Muscle layer of duodenum (tissue), 2 donors: ENCODE data around the gene ZNRF1.
"Not testable (repeated sequence)": the region's sequence is repeated elsewhere in the genome, so short reads cannot be mapped to it uniquely, and the experiment has no call there.

ENCODE experiments used
- H3K27ac ChIP-seq: one replicate; pipeline ENCODE4 v1.7.0; 2013; ENCODE audit warnings: mild to moderate bottlenecking, low read length
- H3K27me3 ChIP-seq: one replicate; pipeline ENCODE4 v1.7.0; 2013; ENCODE audit warnings: low read depth, mild to moderate bottlenecking, control low read depth, low read length
- H3K36me3 ChIP-seq, 2 donors: one replicate each; pipeline ENCODE4 v1.7.0; 2013; ENCODE audit warnings: low read length in 2 of 2, control low read depth in 1 of 2, mild to moderate bottlenecking in 1 of 2; ENCODE audit not compliant: insufficient read depth in 2 of 2, control insufficient read depth in 1 of 2
- H3K4me1 ChIP-seq, 2 donors: one replicate each; pipeline ENCODE4 v1.7.0; 2013; ENCODE audit warnings: low read length in 2 of 2, mild to moderate bottlenecking in 2 of 2, control low read depth in 1 of 2, moderate library complexity in 1 of 2; ENCODE audit not compliant: insufficient read depth in 2 of 2, control insufficient read depth in 1 of 2
- H3K4me3 ChIP-seq, 2 donors: one replicate each; pipeline ENCODE4 v1.7.0; 2013; ENCODE audit warnings: low read length in 2 of 2, low read depth in 1 of 2, mild to moderate bottlenecking in 1 of 2
- H3K9me3 ChIP-seq, 2 donors: one replicate each; pipeline ENCODE4 v1.7.0; 2013; ENCODE audit warnings: low read length in 2 of 2, control low read depth in 1 of 2, mild to moderate bottlenecking in 1 of 2; ENCODE audit not compliant: control insufficient read depth in 1 of 2
- donor health status: healthy.

The ZNRF1 gene

DNA sequence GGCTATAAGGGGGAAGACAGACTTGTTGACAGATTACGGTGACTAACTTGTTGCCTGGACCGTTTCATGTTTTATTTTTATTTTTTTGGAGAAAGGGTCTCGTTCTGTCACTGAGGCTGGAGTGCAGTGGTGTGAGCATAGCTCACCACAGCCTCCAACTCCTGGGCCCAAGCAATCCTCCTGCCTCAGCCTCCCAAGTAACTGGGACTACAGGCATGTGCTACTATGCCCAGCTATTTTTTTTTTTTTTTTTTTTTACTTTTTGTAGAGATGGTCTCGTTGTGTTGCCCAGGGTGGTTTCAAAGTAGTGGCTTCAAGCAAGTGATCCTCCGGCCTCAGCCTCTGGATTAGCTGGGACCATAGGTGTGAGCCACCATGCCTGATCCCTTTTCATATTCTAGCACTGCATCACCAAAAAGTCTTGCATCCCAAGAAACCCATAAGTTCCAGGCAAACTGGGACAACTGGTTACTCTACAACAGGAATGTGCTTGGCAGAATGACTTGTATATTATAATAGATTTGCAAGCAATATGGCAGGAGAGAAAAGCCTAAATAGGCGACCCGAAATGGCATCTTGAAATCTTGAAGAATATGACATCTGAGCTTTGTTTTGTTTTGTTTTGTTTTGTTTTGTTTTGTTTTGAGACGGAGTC lies 11.7 kb upstream of the ZNRF1 start:
- no peaks in the 10 kb centered on the region for H3K36me3 ChIP-seq
- H3K27me3 ChIP-seq, result no peaks in the 10 kb centered on the region
- H3K27ac ChIP-seq, result no peak overlapping the region
- H3K4me3 ChIP-seq, result no peak overlapping the region
- no peaks in the 10 kb centered on the region for H3K9me3 ChIP-seq
- peaks cover 0 to 4% of the 10 kb centered on the region in 2 donors for H3K4me1 ChIP-seq

DNA sequence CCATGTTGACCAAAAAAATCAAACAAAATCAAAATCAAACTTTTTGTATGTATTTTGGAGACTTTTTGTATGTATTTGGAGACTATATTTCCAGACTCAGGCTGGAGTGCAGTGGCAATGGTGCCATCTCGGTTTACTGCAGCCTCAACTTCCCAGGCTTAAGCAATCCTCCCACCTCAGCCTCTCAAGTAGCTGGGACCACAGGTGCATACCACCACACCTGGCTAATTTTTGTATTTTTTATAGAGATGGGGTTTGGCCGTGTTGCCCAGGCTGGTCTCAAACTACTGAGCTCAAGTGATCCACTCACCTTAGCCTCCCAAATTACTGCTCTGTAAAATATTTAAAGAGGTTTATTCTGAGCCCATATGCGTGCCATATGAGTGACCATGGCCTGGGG lies 9.0 kb upstream of the ZNRF1 start:
- H3K9me3 ChIP-seq, H3K27ac ChIP-seq, H3K36me3 ChIP-seq, H3K4me3 ChIP-seq, H3K4me1 ChIP-seq, H3K27me3 ChIP-seq: not testable (repeated sequence)

DNA sequence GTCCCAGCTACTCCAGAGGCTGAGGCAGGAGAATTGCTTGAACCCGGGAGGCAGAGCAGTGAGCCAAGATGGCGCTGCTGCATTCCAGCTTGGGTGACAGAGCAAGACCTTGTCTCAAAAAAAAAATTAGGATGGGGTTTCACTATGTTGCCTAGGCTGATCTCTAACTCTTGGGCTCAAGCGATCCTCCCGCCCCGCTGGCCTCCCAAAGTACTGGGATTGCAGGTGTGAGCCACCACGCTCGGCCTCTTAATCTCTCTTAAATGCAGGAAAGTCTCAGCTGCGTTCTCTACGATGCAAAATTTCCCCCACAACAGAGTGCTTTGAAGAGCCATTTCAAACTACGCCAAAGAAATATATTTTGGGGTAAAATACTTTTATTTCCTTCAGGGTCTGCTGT lies 8.0 kb upstream of the ZNRF1 start:
- no peak overlapping the region for H3K27ac ChIP-seq

DNA sequence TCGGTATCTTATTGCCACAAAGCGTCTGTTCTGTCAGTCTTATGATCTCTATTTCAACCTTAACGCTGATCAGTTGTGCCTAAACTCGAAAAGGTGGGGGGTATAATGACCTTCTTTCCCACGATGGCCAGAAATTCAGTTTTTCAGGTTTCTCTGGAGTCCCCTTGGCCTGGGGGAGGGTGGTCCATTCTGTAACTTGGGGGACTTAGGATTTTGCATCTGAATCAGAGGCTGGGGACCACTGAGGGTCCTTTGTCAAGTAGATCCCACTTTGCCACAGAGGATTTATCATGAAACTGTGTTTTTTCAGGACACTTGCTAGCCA lies 7.6 kb upstream of the ZNRF1 start:
- Histone ChIP-seq H3K36me3 (no peaks in the 10 kb centered on the region), H3K4me3 (no peak overlapping the region), H3K27me3 (no peaks in the 10 kb centered on the region), H3K9me3 (no peaks in the 10 kb centered on the region), H3K27ac (no peak overlapping the region), H3K4me1 (peaks cover 0 to 6% of the 10 kb centered on the region in 2 donors)

More for the DNA sequence above, 8.0 kb upstream of the ZNRF1 start:
- Histone ChIP-seq H3K27me3 (no peaks in the 10 kb centered on the region), H3K36me3 (no peaks in the 10 kb centered on the region), H3K4me3 (no peak overlapping the region), H3K4me1 (peaks cover 0 to 6% of the 10 kb centered on the region in 2 donors), H3K9me3 (no peaks in the 10 kb centered on the region)

DNA sequence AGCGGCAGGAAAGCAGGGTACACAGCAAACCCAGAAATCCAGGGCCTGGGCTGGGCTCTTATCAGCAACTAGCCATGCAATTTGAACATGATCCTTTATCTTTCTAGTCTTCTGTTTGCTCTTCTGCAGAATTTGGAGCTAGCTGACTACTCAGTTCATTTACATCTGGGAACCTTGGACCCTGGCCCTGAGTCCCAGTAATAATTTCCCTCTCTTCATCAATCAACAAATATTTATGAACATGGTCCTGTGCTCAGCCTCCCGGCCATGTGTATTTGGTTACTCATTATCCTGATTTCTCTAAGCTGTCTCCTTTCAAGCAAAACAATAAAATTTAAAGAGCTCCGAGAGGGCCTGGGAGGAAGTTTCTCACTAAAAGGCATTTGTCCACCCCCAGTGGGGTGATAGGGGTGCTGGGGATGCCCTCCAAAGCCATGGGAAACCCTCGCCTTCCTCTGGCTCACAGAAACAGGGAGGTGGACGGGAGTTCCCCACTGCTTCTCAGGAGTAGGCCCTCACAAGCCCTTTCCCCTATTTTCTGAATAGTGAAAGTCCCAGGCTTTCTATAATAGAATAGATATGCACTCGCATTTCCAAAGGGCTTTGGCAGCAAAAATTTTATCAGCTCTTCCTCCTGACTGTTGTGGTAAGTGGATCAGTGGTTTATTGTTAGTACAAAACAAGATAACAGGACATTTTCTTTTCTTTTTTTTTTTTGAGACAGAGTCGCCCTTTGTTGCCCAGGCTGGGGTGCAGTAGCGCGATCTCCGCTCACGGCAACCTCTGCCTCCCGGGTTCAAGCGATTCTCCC lies 7.0 kb upstream of the ZNRF1 start:
- Histone ChIP-seq H3K27ac (peak overlapping the region; percentile 89), H3K27me3 (no peaks in the 10 kb centered on the region), H3K9me3 (no peaks in the 10 kb centered on the region), H3K4me1 (peaks cover 0 to 6% of the 10 kb centered on the region in 2 donors), H3K36me3 (no peaks in the 10 kb centered on the region), H3K4me3 (peak overlapping the region in 1 of 2 donors; percentile 8)

DNA sequence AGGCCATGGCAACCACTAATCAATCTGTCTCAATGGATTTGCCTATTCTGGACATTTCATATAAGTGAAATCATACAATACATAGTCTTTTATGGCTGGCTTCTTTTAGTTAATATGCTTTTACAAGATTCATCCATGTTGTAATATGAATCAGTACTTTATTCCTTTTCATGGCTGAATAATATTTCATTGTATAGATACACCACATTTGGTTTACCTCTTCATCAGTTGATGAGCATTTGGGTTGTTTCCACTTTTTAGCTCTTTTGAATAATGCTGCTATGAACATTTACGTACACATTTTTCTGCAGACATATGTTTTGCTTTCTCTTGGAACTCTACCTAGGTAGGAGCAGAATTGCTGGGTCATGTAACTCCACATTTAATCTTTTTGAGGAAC lies 2.8 kb upstream of the ZNRF1 start:
- Histone ChIP-seq H3K9me3 (no peaks in the 10 kb centered on the region), H3K4me1 (peaks cover 0 to 12% of the 10 kb centered on the region in 2 donors), H3K27me3 (no peaks in the 10 kb centered on the region), H3K4me3 (no peak overlapping the region), H3K27ac (no peak overlapping the region), H3K36me3 (no peaks in the 10 kb centered on the region)

DNA sequence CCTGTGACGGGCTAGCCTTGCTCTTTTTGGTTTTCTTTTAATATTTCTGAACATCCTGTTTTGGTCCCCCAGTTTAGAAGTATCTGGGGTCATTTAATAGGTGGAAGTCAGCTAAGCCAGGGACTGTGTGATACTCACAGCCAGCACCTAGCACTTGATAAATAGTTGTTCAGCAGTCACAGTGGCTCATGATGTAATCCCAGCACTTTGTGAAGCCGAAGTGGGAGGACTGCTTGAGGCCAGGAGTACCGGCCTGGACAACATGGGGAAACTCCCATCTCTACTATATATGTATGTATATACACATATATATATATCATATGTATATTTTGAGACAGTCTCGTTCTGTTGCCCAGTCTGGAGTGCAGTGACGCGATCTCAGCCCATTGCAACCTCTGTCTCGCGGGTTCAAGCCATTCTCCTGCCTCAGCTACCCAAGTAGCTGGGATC lies 1.8 kb upstream of the ZNRF1 start:
- Histone ChIP-seq H3K36me3 (no peaks in the 10 kb centered on the region), H3K27ac (no peak overlapping the region), H3K9me3 (no peaks in the 10 kb centered on the region), H3K4me3 (no peak overlapping the region), H3K27me3 (no peaks in the 10 kb centered on the region), H3K4me1 (peaks cover 0 to 16% of the 10 kb centered on the region in 2 donors)

DNA sequence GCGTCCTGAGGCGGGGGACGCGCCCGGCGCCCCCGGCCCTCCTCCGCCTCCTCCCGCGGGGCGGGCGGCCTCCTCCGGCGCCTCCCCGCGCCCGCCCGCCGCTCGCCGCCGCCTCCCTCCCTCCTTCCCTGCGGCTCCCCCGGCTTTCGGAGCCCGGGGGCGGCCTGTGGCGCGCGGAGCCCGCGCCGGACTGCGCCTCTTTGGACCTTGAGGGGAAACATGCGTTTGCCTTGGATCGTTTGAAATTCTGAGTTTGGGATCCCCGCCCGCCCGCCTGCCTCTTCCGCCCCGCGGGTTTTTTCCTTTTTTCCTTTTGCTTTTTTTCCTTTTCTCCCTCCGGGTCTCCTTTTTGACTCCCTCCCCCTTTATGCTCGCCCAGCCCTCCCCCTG lies 390 bp downstream of the ZNRF1 start:
- Histone ChIP-seq H3K27ac (no peak overlapping the region), H3K4me1 (peaks cover 0 to 16% of the 10 kb centered on the region in 2 donors), H3K27me3 (no peaks in the 10 kb centered on the region), H3K36me3 (no peaks in the 10 kb centered on the region), H3K4me3 (peak overlapping the region; percentile 78 to 91), H3K9me3 (no peaks in the 10 kb centered on the region)

DNA sequence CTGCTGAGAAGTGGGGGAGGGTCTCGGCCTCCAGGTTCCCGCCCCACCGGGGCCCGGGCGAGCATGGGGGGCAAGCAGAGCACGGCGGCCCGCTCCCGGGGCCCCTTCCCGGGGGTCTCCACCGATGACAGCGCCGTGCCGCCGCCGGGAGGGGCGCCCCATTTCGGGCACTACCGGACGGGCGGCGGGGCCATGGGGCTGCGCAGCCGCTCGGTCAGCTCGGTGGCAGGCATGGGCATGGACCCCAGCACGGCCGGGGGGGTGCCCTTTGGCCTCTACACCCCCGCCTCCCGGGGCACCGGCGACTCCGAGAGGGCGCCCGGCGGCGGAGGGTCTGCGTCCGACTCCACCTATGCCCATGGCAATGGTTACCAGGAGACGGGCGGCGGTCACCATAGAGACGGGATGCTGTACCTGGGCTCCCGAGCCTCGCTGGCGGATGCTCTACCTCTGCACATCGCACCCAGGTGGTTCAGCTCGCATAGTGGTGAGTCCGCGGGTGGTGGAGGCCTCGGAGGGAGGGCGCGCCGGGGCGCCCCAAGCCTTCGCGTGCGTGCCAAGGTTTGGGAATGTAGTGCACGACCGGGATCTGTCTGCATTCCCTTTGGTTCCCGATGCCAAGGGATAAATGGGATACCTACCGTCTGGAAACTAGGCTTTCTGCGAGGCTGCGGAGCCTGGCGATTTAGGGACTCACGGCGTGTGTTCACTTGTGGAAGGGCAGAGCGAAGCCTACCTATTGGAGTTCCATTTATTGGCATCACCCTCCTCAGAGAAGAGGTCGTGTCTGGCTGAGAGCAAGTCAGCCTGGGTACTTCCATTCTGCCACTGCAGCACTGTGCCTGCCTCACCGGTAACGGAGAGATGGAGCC lies 1.0 kb downstream of the ZNRF1 start:
- H3K4me1 ChIP-seq, result peaks cover 0 to 16% of the 10 kb centered on the region in 2 donors
- H3K27me3 ChIP-seq, result no peaks in the 10 kb centered on the region

DNA sequence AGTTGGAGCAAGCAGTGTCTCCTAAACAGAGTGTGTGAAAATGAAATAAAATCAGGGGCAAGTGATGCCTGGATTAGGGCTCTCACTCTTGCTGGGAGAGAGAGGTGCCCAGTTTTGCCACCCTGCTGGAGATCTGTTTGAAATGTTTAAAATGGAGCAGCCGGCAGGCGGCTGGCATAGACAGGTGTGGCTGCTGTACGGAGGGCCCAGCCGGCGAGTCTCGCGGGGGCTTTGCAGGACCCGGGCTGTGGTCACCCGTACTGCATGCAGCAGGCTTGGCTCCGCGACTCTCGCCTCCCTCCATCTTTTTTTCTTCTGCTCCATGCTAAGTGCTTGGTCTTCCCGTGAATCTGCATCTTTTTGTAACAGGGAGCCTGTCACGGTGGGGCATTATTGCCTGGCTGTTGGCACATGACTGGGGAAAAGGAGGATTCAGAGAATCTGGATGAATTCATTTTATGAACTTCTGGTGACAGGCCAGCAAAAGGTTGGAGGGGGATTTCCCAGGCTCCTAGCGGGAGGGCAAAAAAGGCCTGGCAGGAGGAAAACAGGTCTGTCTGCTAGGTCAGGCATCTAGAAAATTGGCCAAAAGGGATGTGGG lies 1.8 kb downstream of the ZNRF1 start:
- Histone ChIP-seq H3K27me3 (no peaks in the 10 kb centered on the region), H3K36me3 (no peaks in the 10 kb centered on the region), H3K27ac (peak overlapping the region; percentile 19), H3K4me1 (peaks cover 0 to 16% of the 10 kb centered on the region in 2 donors), H3K9me3 (no peaks in the 10 kb centered on the region), H3K4me3 (peak overlapping the region; percentile 78 to 91)

More for the DNA sequence above, 1.0 kb downstream of the ZNRF1 start:
- H3K9me3 ChIP-seq, result no peaks in the 10 kb centered on the region
- H3K4me3 ChIP-seq, result peak overlapping the region; percentile 78 to 91
- H3K27ac ChIP-seq, result peak overlapping the region; percentile 19
- no peaks in the 10 kb centered on the region for H3K36me3 ChIP-seq

DNA sequence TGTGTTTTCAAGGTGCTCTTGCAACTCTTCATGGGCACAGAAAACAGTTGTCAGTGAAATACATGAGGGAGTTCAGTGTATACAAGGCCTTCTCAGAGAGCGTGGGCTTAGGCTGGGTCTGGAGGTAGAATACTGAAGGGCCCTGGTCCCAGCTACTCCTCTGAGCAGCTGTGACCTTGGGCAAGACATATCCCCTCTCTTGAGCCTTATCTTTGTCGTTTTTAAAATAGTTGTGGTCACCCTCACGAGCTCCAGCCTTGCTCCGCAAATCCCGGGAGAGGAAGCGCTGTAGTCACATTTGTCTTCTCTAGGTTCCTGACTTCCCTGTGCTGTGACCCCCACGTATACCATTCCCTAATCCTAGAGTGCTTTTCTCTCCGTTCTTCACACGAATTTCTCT lies 3.6 kb downstream of the ZNRF1 start:
- Histone ChIP-seq H3K4me1 (peaks cover 0 to 16% of the 10 kb centered on the region in 2 donors), H3K4me3 (no peak overlapping the region), H3K27ac (no peak overlapping the region), H3K9me3 (no peaks in the 10 kb centered on the region), H3K36me3 (no peaks in the 10 kb centered on the region), H3K27me3 (no peaks in the 10 kb centered on the region)
